Hematopoietic multipotent progenitor cell treated with erythropoietin and hydrocortisone succinate and interleukin-3 and kit ligand, for 4 days (in vitro differentiated cells): ENCODE data around the gene KIF26B.

Source experiments
- DNase-seq: peaks from one replicate; pipeline ENCODE4 v3.0.0-alpha.2; 2015

Gene KIF26B

GRCh38 chr1:245437369-245438062 is 282.7 kb downstream of the KIF26B start:
- DNase-seq, result no peak

DNA sequence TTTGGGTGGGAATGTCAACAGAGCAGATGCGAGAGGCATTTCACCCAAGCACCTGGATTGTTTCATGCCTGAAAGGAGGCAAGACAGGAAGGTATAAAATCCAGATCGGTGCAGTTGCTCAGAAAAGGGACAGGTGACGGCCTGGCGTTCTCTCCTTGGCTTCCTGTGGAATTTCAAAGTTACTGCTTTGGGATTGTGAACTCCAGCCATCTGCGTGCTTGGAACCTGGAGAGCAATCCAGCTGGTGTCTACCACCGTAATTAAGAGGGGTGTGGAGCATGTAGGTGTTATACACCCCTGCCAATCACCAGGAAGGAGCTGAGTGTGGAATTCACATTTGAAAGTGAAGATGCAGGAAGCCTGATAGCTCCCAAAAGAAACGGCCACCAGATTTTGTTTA is 286.1 kb downstream of the KIF26B start:
- DNase-seq, result no peak

DNA sequence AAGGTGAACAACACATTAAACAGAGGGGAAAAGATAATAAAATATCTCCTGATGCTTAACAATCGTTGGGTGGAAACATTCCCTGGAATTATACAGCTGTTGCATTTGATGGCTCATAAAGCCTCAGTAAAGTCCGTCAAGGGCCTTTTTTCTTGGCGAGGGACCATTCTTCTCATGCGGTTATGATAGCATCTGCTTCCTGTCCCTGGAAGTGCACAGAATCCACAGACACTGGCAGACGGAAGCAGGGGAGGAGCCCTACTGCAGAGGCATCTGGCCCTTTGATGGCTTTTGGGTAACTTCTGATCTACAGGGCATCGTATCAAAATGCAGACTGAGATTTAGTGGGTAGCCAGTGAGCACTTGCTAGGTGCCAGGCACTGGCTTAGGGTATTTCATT is 286.9 kb downstream of the KIF26B start:
- peak; percentile 22 for DNase-seq

- DNase-seq, result no peak
Measured at GRCh38 chr1:245444147-245444828, 289.5 kb downstream of the KIF26B start.

GRCh38 chr1:245444945-245445344 is 290.2 kb downstream of the KIF26B start:
- no peak for DNase-seq

- DNase-seq, result no peak
Measured at GRCh38 chr1:245448531-245448930, 293.7 kb downstream of the KIF26B start.

- no peak for DNase-seq
Measured at GRCh38 chr1:245448975-245449431, 294.2 kb downstream of the KIF26B start.

- peak; percentile 10 for DNase-seq
Measured at GRCh38 chr1:245453541-245453940, 298.8 kb downstream of the KIF26B start.

- no peak for DNase-seq
Measured at GRCh38 chr1:245454051-245454450, 299.3 kb downstream of the KIF26B start.

- no peak for DNase-seq
Measured at GRCh38 chr1:245457562-245457961, 302.8 kb downstream of the KIF26B start.

GRCh38 chr1:245458234-245458633 is 303.4 kb downstream of the KIF26B start:
- no peak for DNase-seq

DNA sequence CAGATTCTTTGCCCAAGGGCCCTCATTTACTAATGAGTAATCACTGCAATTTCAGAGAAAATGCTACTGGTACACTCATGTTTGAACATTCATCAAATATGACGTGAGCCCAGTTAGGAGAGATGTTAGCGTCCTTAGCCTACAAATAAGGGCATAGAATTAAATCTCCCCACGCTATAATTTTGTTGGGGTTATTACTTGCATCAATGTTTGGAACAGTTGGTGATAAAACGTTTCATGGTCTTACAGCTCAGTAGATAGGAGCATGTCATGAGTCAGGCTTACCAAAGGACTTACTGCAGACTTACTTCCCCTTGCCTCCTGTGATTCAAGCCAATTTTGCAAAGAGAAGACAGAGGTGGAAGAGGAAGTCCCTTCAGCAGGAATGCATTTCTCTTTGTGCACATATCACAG is 304.0 kb downstream of the KIF26B start:
- peak; percentile 74 for DNase-seq

GRCh38 chr1:245459621-245460020 is 304.8 kb downstream of the KIF26B start:
- DNase-seq, result no peak

- no peak for DNase-seq
Measured at GRCh38 chr1:245461681-245462080, 306.9 kb downstream of the KIF26B start.

GRCh38 chr1:245462161-245462560 is 307.4 kb downstream of the KIF26B start:
- DNase-seq, result no peak

- no peak for DNase-seq
Measured at GRCh38 chr1:245463392-245464165, 308.8 kb downstream of the KIF26B start.

GRCh38 chr1:245464290-245464689 is 309.5 kb downstream of the KIF26B start:
- DNase-seq, result no peak

DNA sequence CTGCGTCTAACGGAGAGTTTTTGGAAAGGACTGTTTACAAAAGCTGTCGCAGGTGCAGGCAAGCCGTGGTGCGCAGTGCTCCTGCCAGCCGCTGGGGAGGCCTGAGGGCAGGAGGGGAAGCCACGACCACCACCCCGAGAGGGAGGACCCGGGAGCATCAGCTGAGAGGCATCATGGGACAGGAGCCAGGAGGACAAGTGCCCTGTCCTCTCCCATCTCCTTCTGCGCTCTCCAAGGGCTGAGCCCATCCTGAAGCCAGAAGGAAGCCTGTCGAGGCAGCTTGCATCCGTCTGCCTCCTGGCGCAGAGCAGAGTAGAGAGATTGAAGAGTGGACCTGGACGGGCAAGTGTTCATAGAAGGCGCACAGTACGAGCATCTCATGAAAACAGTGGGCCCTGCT is 310.9 kb downstream of the KIF26B start:
- no peak for DNase-seq

- DNase-seq, result no peak
Measured at GRCh38 chr1:245466261-245466660, 311.5 kb downstream of the KIF26B start.

DNA sequence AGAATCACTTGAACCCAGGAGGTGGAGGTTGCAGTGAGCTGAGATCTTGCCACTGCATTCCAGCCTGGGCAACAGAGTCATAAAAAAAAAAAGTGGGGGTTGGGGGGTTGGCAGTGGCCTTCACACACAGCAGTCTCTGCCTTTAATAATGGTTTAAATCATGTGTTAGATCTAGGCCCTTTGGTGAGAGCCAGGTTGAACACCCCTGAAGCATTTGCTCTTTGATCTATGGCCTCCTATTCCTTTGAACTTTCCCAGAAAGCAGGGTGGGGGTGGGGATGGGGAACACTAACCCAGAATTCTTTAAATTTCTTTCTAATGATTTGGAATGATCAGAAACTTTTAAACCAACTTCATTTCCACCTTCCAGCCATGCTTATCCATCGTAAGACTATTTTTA is 313.0 kb downstream of the KIF26B start:
- no peak for DNase-seq

DNA sequence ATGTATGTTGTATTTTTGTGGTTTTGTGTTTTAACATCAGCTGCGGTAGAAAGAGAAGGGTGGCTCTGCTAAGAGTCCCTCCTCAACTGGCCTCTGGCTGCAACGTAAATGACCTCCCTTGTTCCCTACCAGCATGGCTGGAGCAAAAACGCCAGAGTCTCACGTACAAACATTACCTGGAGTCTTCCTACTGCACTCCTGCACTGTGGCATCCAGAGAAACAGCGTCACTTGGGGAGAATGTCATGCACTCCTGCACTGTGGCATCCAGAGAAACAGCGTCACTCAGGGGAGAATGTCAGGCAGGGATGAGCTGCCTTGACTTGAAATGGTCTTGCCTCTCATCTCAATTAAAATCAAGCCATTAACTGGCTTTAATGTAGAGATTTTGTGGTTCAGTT is 314.2 kb downstream of the KIF26B start:
- DNase-seq, result no peak

- DNase-seq, result no peak
Measured at GRCh38 chr1:245469734-245470133, 314.9 kb downstream of the KIF26B start.

DNA sequence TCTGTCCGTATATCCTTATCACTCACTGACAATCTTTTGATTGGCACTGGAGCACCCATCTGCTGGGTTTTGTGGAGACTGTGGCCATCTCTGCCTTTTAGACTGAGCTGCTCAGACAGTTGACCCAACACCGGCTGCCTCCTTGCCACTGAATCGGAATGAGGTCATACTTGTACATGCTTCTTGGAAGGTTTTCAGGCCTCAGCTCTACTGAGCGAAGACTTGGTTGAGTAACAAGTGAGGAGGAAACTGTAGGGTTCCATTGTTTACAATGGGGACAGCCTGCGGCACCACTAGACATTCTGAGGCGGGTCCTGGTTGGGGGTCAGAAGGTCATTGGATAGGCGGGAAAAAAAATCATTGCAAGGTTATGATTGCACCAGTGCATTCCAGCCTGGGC is 320.3 kb downstream of the KIF26B start:
- DNase-seq, result no peak
